C4-2B (cell line): ENCODE measurements around the gene LRRK2.

Experiments used
- CTCF ChIP-seq: fragments of 450-650 bp; conservative IDR thresholded peaks from 2 replicates; pipeline ENCODE4 v1.5.1; 2017; ENCODE audit warnings: mild to moderate bottlenecking
- ZFX ChIP-seq: fragments of 450-650 bp; IDR thresholded peaks from 2 replicates; pipeline ENCODE4 v1.6.1; 2017

- TF ChIP-seq CTCF (no peak), ZFX (no peak)
Observed at GRCh38 chr12:40382217-40382616, 157.4 kb downstream of the LRRK2 start.
